Neutrophil (primary cell): ENCODE data around the gene YIPF2.
A peak's percentile ranks its signal among the peaks of the same experiment; 100 is the strongest.
"Not testable (repeated sequence)": the region's sequence is repeated elsewhere in the genome, so short reads cannot be mapped to it uniquely, and the experiment has no call there.

Experiments
- H3K27ac ChIP-seq: fragments of 200-600 bp; sonication (generic); 2 replicates; pipeline ENCODE4 v1.5.1; 2016; ENCODE audit warnings: mild to moderate bottlenecking, moderate library complexity
- H3K27me3 ChIP-seq: fragments of 200-600 bp; sonication (generic); 2 replicates; pipeline ENCODE4 v1.6.0; 2016; ENCODE audit warnings: mild to moderate bottlenecking
- H3K36me3 ChIP-seq: fragments of 200-600 bp; sonication (generic); 2 replicates; pipeline ENCODE4 v1.5.1; 2017
- H3K4me1 ChIP-seq, 2 experiments: fragments of 200-600 bp in 1 of 2; sonication (generic) in 1 of 2; 1 replicate in 1 of 2; 2 replicates in 1 of 2; pipeline versions ENCODE4 v1.5.1 to v1.6.1; 2013 to 2016; ENCODE audit warnings: low read depth in 1 of 2, low read length in 1 of 2, mild to moderate bottlenecking in 1 of 2, moderate library complexity in 1 of 2; ENCODE audit not compliant: control insufficient read depth in 1 of 2, insufficient read depth in 1 of 2
- H3K4me3 ChIP-seq, 2 experiments: fragments of 200-600 bp in 1 of 2; sonication (generic) in 1 of 2; 1 replicate in 1 of 2; 2 replicates in 1 of 2; pipeline ENCODE4 v1.5.1; 2013 to 2016; ENCODE audit warnings: low read depth in 1 of 2, low read length in 1 of 2, mild to moderate bottlenecking in 1 of 2, moderate library complexity in 1 of 2
- H3K9me3 ChIP-seq: fragments of 200-600 bp; sonication (generic); 2 replicates; pipeline ENCODE4 v1.5.1; 2016
- TF ChIP-seq, protein P1 (sequence below): fragments of 200-600 bp; sonication (generic); IDR thresholded peaks from 2 replicates; pipeline ENCODE4 v1.5.1; 2016; ENCODE audit warnings: antibody characterized with exemption

YIPF2 gene

DNA sequence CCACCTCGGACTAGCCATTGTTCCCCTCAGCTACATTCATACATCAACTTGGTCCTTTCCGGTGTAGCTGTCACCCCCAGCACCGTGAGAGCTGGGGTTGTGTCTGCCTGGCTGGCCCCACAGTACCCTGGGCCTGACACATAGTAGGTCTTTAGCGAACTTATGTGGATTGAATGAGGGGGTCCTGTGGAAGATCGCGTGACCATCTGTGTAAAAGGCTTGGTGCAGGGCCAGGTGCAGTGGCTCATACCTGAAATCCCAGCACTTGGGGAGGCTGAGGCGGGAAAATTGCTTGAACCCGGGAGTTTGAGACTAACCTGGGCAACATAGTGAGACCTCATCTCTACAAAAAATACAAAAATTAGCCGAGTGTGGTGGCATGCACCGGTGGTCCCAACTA, 34.4 kb upstream of the YIPF2 start:
- TF ChIP-seq, protein P1, sequence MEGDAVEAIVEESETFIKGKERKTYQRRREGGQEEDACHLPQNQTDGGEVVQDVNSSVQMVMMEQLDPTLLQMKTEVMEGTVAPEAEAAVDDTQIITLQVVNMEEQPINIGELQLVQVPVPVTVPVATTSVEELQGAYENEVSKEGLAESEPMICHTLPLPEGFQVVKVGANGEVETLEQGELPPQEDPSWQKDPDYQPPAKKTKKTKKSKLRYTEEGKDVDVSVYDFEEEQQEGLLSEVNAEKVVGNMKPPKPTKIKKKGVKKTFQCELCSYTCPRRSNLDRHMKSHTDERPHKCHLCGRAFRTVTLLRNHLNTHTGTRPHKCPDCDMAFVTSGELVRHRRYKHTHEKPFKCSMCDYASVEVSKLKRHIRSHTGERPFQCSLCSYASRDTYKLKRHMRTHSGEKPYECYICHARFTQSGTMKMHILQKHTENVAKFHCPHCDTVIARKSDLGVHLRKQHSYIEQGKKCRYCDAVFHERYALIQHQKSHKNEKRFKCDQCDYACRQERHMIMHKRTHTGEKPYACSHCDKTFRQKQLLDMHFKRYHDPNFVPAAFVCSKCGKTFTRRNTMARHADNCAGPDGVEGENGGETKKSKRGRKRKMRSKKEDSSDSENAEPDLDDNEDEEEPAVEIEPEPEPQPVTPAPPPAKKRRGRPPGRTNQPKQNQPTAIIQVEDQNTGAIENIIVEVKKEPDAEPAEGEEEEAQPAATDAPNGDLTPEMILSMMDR = no peak
- Histone ChIP-seq H3K4me3 (no peak overlapping the region), H3K27ac (no peak overlapping the region), H3K9me3 (no peaks in the 10 kb centered on the region), H3K4me1 (peaks cover 16 to 19% of the 10 kb centered on the region in 2 experiments), H3K27me3 (no peaks in the 10 kb centered on the region), H3K36me3 (no peaks in the 10 kb centered on the region)

DNA sequence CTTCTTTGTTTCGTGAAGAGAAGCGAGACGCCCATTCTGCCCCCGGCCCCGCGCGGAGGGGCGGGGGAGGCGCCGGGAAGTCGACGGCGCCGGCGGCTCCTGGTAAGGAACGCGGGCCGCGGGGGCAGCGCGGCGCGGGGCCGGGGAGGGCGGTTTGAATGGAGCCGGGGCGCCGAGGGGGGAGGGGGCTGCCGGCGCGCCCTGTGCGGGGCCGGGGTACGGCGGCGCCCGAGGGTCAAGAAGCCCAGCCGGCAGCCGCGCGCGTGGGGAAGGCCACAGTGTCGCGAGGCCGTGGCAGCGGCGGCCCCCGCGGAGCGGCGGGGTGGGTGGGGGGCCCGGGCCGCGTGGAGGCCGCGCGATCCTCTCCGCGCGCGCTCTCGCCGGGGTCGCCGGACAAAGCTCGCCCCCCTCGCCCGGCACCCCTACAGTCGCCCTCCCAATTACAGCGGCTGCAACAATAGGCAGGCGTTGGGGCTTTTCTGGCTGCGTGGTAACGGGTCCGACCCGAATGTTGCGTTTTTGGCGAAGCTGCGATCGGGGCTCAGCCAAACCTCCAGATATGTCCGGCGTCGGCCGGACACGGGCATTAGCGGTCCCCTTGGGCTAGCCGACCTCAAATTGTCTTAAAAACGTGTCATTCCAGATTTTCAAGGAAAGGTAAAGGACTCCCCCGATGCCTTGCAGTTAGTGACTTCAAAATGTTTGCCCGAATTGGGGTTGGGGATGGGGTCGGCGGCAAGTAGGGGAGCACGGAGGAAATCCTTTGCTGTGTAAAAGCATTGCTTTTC, 32.8 kb upstream of the YIPF2 start:
- TF ChIP-seq, protein P1 = no peak
- Histone ChIP-seq H3K27me3 (no peaks in the 10 kb centered on the region), H3K9me3 (no peaks in the 10 kb centered on the region), H3K27ac (peak overlapping the region; percentile 92), H3K36me3 (no peaks in the 10 kb centered on the region), H3K4me1 (peaks cover 16 to 19% of the 10 kb centered on the region in 2 experiments), H3K4me3 (peak overlapping the region; percentile 72 to 88)

DNA sequence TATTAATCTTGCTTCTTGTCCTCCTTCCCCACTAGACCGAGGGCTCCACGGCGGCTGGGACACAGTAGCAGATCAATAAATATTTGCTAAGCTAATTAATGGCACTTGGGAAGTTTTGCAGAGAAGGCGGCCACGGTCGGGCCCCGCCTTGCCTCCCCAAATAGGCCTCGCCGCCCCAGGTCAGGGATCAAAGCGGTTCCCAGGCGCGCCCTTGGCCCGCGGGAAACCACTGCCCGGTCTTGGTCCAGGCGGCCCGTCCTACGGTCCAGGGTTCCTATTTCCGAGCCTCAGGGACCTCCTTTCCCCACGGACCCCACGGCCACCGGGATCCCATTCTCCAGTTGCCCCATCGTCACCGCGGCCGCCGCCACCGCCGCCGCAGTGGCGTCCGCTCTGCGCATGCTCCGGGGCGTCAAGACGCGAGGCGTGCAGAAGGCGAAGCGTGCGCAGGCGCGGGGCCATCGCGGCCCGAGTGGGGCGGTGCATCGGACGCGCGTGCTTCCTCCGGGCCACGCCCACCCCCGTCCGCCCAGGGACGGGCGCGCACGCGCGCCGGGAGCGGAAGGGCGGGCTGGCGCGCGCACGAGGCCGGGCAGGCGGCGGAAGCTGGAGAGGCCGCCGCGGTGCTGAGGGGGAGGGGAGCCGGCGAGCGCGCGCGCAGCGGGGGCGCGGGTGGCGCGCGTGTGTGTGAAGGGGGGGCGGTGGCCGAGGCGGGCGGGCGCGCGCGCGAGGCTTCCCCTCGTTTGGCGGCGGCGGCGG, 32.1 kb upstream of the YIPF2 start, which contains the start of gene SMARCA4:
Gene SMARCA4, plus strand, starts transcription at position 717 of the 759 bp plus-strand sequence. CDS start 23,122 bp downstream, outside the sequence.
- peak within 1 kb of the TSS; percentile 92 for H3K27ac ChIP-seq
- TF ChIP-seq, protein P1 = peak; percentile 37
- peak within 1 kb of the TSS; percentile 86 to 88 for H3K4me3 ChIP-seq
- H3K27me3 ChIP-seq = no peaks in the 10 kb centered on the region
- H3K4me1 ChIP-seq = peaks cover 16 to 19% of the 10 kb centered on the region in 2 experiments
- no peaks in the 10 kb centered on the region for H3K9me3 ChIP-seq
- no peaks in the 10 kb centered on the region for H3K36me3 ChIP-seq

DNA sequence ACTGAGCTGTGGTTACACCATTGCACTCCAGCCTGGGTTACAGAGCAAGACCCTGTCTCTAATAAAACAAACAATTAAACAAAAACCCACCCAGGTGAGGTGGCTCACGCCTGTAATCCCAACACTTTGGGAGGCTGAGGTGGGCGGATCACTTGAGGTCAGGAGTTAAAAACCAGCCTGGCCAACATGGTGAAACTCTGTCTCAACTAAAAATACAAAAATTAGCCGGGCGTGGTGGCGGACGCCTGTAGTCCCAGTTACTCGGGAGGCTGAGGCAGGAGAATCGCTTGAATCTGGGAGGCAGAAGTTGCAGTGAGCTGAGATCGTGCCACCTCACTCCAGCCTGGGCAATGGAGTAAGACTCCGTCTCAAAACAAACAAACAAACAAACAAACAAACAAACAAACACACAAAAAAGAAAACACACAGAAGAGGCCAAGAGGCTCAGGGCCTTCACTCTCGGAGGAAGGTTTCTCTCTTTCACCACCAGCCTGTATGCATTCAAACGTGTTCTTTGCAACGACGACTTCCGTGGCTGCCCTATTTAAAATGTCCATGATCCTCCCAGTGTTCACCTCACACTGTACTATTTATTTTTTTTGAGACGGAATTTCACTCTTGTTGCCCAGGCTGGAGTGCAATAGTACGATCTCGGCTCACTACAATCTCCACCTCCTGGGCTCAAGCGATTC, 31.0 kb upstream of the YIPF2 start:
- H3K27me3 ChIP-seq, H3K9me3 ChIP-seq, H3K36me3 ChIP-seq, H3K27ac ChIP-seq, H3K4me3 ChIP-seq: not testable (repeated sequence)
- peaks cover 16 to 19% of the 10 kb centered on the region in 2 experiments for H3K4me1 ChIP-seq

DNA sequence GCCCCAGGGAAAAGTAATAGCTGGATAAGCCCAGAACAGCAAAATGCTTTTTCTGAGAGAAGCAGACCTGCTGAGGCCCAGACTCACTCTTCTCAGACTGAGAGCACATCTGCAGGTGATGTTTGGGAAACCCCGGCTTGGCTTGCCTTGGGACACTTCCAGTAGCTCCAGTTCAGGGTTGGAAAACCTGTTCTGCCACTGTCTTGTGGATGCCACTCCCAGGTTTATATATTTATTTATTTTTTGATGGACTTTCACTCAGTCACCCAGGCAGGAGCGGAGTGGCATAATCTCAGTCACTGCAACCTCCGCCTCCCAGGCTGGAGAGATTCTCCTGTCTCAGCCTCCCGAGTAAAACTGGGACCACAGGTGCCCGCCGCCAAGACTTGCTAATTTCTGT, 24.4 kb upstream of the YIPF2 start:
- H3K4me1 ChIP-seq = no peaks in the 10 kb centered on the region
- no peak overlapping the region for H3K4me3 ChIP-seq
- H3K27ac ChIP-seq = no peak overlapping the region
- no peaks in the 10 kb centered on the region for H3K36me3 ChIP-seq
- no peaks in the 10 kb centered on the region for H3K9me3 ChIP-seq
- TF ChIP-seq, protein P1 = no peak
- no peaks in the 10 kb centered on the region for H3K27me3 ChIP-seq
